Activated B cell treated with CpG ODN at 0.5 μM for 24 hours (primary cell): ENCODE measurements around the gene GP1BB. TPM values are rescaled to one million over a fixed set of nuclear protein-coding genes. Genes with fewer than 3 reads are reported as not detected.

Experiments
- ATAC-seq: fragments of 200-7000 bp; cut with Tn5 transposase; one replicate; pipeline ENCODE4 v1.10.0; 2021; ENCODE audit warnings: low read depth, mild to moderate bottlenecking, moderate library complexity
- CTCF ChIA-PET: fragments of 350-600 bp; sonication (Branson Sonifier 250); formaldehyde crosslinking; loops from one replicate; lab custom pipeline; 2021; ENCODE audit warnings: antibody characterized with exemption; lab: Charles Lee
- POLR2A ChIA-PET: fragments of 350-600 bp; sonication (Branson Sonifier 250); formaldehyde crosslinking; loops from one replicate; lab custom pipeline; 2021; ENCODE audit warnings: antibody characterized with exemption; lab: Charles Lee
- DNase-seq: peaks from one replicate; pipeline ENCODE4 v3.0.0; 2022
- H3K27ac Mint-ChIP-seq: one replicate; pipeline ENCODE4 v1.8.0; 2020; ENCODE audit warnings: mixed read lengths
- H3K27me3 Mint-ChIP-seq: one replicate; pipeline ENCODE4 v1.8.0; 2021; ENCODE audit warnings: mixed read lengths
- H3K36me3 Mint-ChIP-seq: one replicate; pipeline ENCODE4 v1.8.0; 2021; ENCODE audit warnings: low read depth, mixed read lengths
- H3K4me1 Mint-ChIP-seq: one replicate; pipeline ENCODE4 v1.8.0; 2021; ENCODE audit warnings: mixed read lengths
- H3K4me3 Mint-ChIP-seq: one replicate; pipeline ENCODE4 v1.8.0; 2020; ENCODE audit warnings: mild to moderate bottlenecking, mixed read lengths
- H3K9me3 Mint-ChIP-seq: one replicate; pipeline ENCODE4 v1.8.0; 2020; ENCODE audit warnings: mixed read lengths
- intact Hi-C: fragments of 100-400 bp; cut with micrococcal nuclease; formaldehyde crosslinking; loops from one replicate; pipeline ENCODE4 v1.15.1; 2024
- total RNA-seq: library from RNA; stranded (reverse); gene quantifications from 2 replicates; pipeline ENCODE4 v1.2.3, GENCODE V29; 2022
- TF ChIP-seq, protein P1 (sequence below): fragments of 200-600 bp; IDR thresholded peaks from one replicate; pipeline ENCODE4 v1.8.0; 2022; ENCODE audit warnings: antibody characterized with exemption, mild to moderate bottlenecking

The GP1BB gene
- total RNA-seq, 1 donor from 2014 or later, result not detected

DNA sequence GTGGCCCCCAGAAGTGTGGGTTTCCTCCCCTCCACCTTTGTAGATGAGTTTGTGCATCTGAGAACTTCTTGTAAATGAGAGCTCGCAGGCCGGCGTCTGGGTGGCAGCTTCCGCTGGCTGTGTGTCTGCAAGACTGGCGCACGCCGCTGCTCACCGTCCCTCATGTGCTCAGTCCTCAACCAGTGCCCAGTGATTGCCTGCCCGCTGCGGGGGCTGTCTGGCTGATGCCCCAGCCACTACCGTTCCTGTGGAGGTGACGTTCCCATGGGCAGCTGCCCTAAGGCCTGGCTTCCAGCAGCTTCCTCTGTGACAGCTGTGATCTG is 46.0 kb downstream of the GP1BB start:
- intact Hi-C loops, result no loop called here
- Mint-ChIP-seq H3K27ac (no peak overlapping the region), H3K9me3 (no peaks in the 10 kb centered on the region), H3K4me3 (no peak overlapping the region), H3K4me1 (peaks cover 34% of the 10 kb centered on the region), H3K27me3 (peaks cover 68% of the 10 kb centered on the region), H3K36me3 (no peaks in the 10 kb centered on the region)
- DNase-seq (no peak), ATAC-seq (no peak)
- ChIA-PET CTCF (no interaction called here), POLR2A (no interaction called here)
- TF ChIP-seq, protein P1, sequence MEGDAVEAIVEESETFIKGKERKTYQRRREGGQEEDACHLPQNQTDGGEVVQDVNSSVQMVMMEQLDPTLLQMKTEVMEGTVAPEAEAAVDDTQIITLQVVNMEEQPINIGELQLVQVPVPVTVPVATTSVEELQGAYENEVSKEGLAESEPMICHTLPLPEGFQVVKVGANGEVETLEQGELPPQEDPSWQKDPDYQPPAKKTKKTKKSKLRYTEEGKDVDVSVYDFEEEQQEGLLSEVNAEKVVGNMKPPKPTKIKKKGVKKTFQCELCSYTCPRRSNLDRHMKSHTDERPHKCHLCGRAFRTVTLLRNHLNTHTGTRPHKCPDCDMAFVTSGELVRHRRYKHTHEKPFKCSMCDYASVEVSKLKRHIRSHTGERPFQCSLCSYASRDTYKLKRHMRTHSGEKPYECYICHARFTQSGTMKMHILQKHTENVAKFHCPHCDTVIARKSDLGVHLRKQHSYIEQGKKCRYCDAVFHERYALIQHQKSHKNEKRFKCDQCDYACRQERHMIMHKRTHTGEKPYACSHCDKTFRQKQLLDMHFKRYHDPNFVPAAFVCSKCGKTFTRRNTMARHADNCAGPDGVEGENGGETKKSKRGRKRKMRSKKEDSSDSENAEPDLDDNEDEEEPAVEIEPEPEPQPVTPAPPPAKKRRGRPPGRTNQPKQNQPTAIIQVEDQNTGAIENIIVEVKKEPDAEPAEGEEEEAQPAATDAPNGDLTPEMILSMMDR, result no peak

DNA sequence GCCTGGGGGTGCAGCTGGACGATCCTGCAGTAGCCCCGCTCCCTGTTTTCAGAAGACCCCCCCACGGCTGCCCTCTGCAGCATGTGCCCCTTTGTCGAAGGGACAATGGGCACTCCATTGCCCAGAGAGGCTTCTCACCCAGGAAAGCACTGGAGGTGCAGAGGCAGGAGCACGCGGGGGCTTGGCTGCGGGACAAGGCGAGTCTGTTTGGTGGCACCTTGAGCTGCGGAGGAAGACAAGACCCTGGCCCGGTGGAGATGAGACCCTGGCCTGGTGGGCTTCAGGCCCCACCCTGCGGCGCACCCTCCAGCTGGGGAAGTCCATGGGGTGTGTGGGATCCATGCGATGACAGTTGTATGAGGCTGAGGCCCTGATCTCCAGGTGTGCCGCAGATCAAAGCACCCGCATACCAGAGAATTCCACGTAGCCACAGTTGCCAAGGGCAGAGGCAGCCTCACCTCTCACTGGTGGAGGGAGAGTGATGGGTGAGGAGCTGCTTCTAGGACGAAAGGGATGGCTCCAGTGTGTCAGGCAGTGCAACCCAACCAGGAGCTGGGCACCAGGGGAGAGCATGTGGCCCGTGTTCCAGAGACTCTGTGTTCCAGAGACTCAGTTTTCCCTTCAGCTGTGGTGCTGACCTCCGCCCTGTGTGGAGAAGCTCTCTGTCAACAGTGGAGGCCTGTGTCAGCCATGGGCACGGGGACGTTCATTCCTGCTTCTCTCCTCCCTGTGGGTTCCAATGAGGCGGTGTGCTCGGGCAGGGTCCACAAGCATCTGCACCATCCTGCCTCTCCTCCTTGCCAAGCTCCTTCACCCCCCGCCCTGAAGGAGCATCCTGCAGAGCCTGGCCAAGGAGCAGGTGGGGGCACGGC is 47.2 kb downstream of the GP1BB start:
- Mint-ChIP-seq H3K9me3 (no peaks in the 10 kb centered on the region), H3K4me1 (peaks cover 35% of the 10 kb centered on the region), H3K4me3 (no peak overlapping the region), H3K36me3 (no peaks in the 10 kb centered on the region), H3K27me3 (peaks cover 62% of the 10 kb centered on the region), H3K27ac (no peak overlapping the region)
- ChIA-PET CTCF (interaction anchor here (1.0 kb wide), 1 partner anchor 40 kb away, joined by 3 read pairs; no protein-coding TSS in a partner anchor), POLR2A (no interaction called here)
- ATAC-seq (no peak), DNase-seq (no peak)
- intact Hi-C loops, result no loop called here
- TF ChIP-seq, protein P1, result no peak

DNA sequence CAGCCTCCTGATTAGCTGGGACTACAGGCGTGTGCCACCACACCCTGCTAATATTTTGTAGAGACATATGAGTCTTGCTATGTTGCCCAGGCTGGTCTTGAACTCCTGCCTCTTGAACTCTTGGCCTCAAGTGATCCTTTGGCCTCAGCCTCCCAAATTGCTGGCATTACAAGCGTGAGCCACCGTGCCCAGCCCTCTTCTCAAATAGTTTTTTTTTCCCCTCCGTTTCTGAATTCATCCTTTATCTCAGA is 49.0 kb downstream of the GP1BB start:
- ATAC-seq (no peak), DNase-seq (no peak)
- Mint-ChIP-seq H3K36me3 (no peaks in the 10 kb centered on the region), H3K9me3 (no peaks in the 10 kb centered on the region), H3K27me3 (peaks cover 65% of the 10 kb centered on the region), H3K4me1 (peaks cover 38% of the 10 kb centered on the region), H3K4me3 (no peak overlapping the region), H3K27ac (peak overlapping the region; percentile 59)
- TF ChIP-seq, protein P1, result no peak
- ChIA-PET CTCF (interaction anchor here (1.1 kb wide), 2 partner anchors 16 to 138 kb away, joined by 3 to 4 read pairs; no protein-coding TSS in a partner anchor), POLR2A (interaction anchor here (0.7 kb wide), 1 partner anchor 1231 kb away, joined by 3 read pairs; no protein-coding TSS in a partner anchor)
- intact Hi-C loops, result no loop called here

DNA sequence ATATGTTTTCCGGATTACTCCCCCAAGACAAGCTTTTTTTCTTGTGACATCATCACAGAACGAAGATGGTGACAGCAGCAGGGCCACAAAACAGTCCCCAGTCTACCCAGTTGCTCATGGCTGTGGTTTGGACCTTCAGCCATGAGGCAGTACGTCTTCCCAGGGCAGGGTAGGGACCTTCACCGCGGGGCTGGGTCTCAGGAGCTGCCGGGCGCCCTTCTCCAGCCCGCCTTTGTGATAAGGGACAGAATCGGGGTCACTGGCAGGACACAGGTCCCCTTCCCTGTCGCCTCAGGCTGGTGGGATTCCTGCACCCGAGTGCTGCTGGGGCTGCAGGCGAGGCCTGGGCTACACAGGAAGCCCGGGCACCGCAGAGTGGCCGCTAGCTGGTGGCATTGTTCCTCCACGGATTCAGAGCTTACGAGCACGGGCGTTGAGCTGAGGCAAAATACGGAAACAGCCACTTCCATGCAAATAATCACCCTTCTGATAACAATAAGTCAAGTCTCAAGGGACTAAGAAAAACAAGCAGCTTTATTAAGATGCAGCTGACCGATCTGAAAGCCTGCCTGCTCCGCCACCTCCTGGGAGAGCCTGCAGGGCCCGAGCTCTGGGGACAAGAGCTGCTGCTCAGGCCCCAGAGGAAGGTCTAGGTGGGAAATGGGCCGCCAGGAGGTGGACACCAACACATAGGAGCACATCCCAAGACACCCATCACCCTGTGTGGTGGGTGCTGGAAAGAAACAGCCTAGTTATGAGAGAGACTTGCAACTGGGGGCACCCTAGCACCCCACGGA is 49.5 kb downstream of the GP1BB start:
- TF ChIP-seq, protein P1, result no peak
- Mint-ChIP-seq H3K27me3 (peaks cover 62% of the 10 kb centered on the region), H3K4me1 (peaks cover 33% of the 10 kb centered on the region), H3K27ac (peak overlapping the region; percentile 59), H3K9me3 (no peaks in the 10 kb centered on the region), H3K36me3 (no peaks in the 10 kb centered on the region), H3K4me3 (peak overlapping the region; percentile 71)
- ChIA-PET POLR2A (interaction anchor here (0.5 to 1.2 kb wide), 4 partner anchors 83 to 1230 kb away, joined by 3 to 8 read pairs (median 3); no protein-coding TSS in a partner anchor), CTCF (interaction anchor here (1.1 kb wide), 2 partner anchors 16 to 137 kb away, joined by 3 to 4 read pairs; no protein-coding TSS in a partner anchor)
- intact Hi-C loops, result no loop called here
- ATAC-seq (peak; percentile 75), DNase-seq (no peak)
